Cortex of kidney (tissue), 1 donor: ENCODE results near the gene SAMD4A.

Source experiments
- DNase-seq: peaks from one replicate; lab custom pipeline; 2025; lab: John Stamatoyannopoulos, UW

Gene SAMD4A

GRCh38 chr14:54632452-54632851 is 65.5 kb downstream of the SAMD4A start:
- DNase-seq, result no peak

- no peak for DNase-seq
Observed at GRCh38 chr14:54633076-54633475, 66.1 kb downstream of the SAMD4A start.

GRCh38 chr14:54637270-54638134 is 70.6 kb downstream of the SAMD4A start:
- no peak for DNase-seq

GRCh38 chr14:54638135-54638446 is 71.2 kb downstream of the SAMD4A start:
- no peak for DNase-seq

GRCh38 chr14:54639611-54640010 is 72.7 kb downstream of the SAMD4A start:
- DNase-seq, result no peak

- no peak for DNase-seq
Observed at GRCh38 chr14:54640506-54640905, 73.6 kb downstream of the SAMD4A start.

GRCh38 chr14:54642121-54642520 is 75.2 kb downstream of the SAMD4A start:
- DNase-seq, result no peak

GRCh38 chr14:54642801-54643695 is 76.1 kb downstream of the SAMD4A start:
- no peak for DNase-seq

GRCh38 chr14:54643696-54644176 is 76.8 kb downstream of the SAMD4A start:
- no peak for DNase-seq

GRCh38 chr14:54645639-54646038 is 78.7 kb downstream of the SAMD4A start:
- DNase-seq, result no peak

- DNase-seq, result no peak
Observed at GRCh38 chr14:54646626-54647025, 79.7 kb downstream of the SAMD4A start.

- no peak for DNase-seq
Observed at GRCh38 chr14:54647378-54647777, 80.5 kb downstream of the SAMD4A start.

- no peak for DNase-seq
Observed at GRCh38 chr14:54649056-54649455, 82.1 kb downstream of the SAMD4A start.

GRCh38 chr14:54650331-54650958 is 83.5 kb downstream of the SAMD4A start:
- no peak for DNase-seq

GRCh38 chr14:54650959-54651351 is 84.0 kb downstream of the SAMD4A start:
- no peak for DNase-seq

GRCh38 chr14:54651649-54652048 is 84.7 kb downstream of the SAMD4A start:
- no peak for DNase-seq

GRCh38 chr14:54652188-54652587 is 85.3 kb downstream of the SAMD4A start:
- DNase-seq, result no peak

- no peak for DNase-seq
Observed at GRCh38 chr14:54652605-54653052, 85.7 kb downstream of the SAMD4A start.

GRCh38 chr14:54653712-54654469 is 87.0 kb downstream of the SAMD4A start:
- DNase-seq, result no peak

GRCh38 chr14:54654605-54655004 is 87.7 kb downstream of the SAMD4A start:
- DNase-seq, result no peak

- no peak for DNase-seq
Observed at GRCh38 chr14:54658836-54659235, 91.9 kb downstream of the SAMD4A start.

GRCh38 chr14:54659365-54659764 is 92.4 kb downstream of the SAMD4A start:
- DNase-seq, result no peak
